PC-9 (cell line): ENCODE results near the gene SELENON. TPM values are rescaled to one million over a fixed set of nuclear protein-coding genes. Genes with fewer than 3 reads are reported as not detected.

Source experiments
- BruUV-seq: library from RNA; stranded (reverse); fragments of 400-500 nt; replicated peaks from 2 replicates; lab custom pipeline; 2021; lab: Mats Ljungman, UMichigan
- CTCF ChIA-PET: fragments of 300-600 bp; sonication (Branson Sonifier 250); formaldehyde crosslinking; loops from one replicate; lab custom pipeline; 2022; ENCODE audit warnings: antibody characterized with exemption; lab: Charles Lee
- POLR2A ChIA-PET: fragments of 300-600 bp; sonication (Branson Sonifier 250); formaldehyde crosslinking; loops from one replicate; lab custom pipeline; 2022; ENCODE audit warnings: antibody characterized with exemption; ENCODE audit not compliant: unreplicated experiment; lab: Charles Lee
- DNase-seq, 2 experiments: peaks; one replicate each; pipeline versions ENCODE4 v3.0.0 to v3.0.0-alpha.2; 2015 to 2022; ENCODE audit warnings: mixed read lengths in 1 of 2
- H2AFZ ChIP-seq: fragments of 200-600 bp; sonication (generic); 2 replicates; pipeline ENCODE4 v1.8.1; 2017; ENCODE audit warnings: antibody characterized with exemption
- H3F3A ChIP-seq: fragments of 200-600 bp; sonication (generic); 2 replicates; pipeline ENCODE4 v1.8.1; 2017; ENCODE audit warnings: antibody characterized with exemption, mild to moderate bottlenecking, low read depth; ENCODE audit not compliant: insufficient read depth
- H3K27ac ChIP-seq: fragments of 200-600 bp; sonication (generic); 2 replicates; pipeline ENCODE4 v1.6.1; 2016; ENCODE audit warnings: mixed run types
- H3K27me3 ChIP-seq: fragments of 200-600 bp; sonication (generic); 2 replicates; pipeline ENCODE4 v1.6.1; 2016; ENCODE audit warnings: low read depth, mixed run types; ENCODE audit not compliant: insufficient read depth
- H3K36me3 ChIP-seq: fragments of 200-600 bp; sonication (generic); 2 replicates; pipeline ENCODE4 v1.6.1; 2016; ENCODE audit warnings: low read depth, mixed run types
- H3K4me1 ChIP-seq: fragments of 200-600 bp; sonication (generic); replicated peaks from 2 replicates; pipeline ENCODE4 v1.6.1; 2016; ENCODE audit warnings: mixed run types; ENCODE audit not compliant: insufficient read depth
- H3K4me2 ChIP-seq: fragments of 200-600 bp; sonication (generic); 2 replicates; pipeline ENCODE4 v1.6.1; 2017; ENCODE audit warnings: mixed run types
- H3K4me3 ChIP-seq: fragments of 200-600 bp; sonication (generic); 2 replicates; pipeline ENCODE4 v1.6.1; 2016; ENCODE audit warnings: mixed run types
- H3K79me2 ChIP-seq: fragments of 200-600 bp; sonication (generic); 2 replicates; pipeline ENCODE4 v1.6.1; 2017; ENCODE audit warnings: low read depth, mixed run types
- H3K9me2 ChIP-seq: fragments of 200-600 bp; sonication (generic); 2 replicates; pipeline ENCODE4 v1.8.1; 2017; ENCODE audit warnings: mild to moderate bottlenecking; ENCODE audit not compliant: insufficient read depth
- H3K9me3 ChIP-seq: fragments of 200-600 bp; sonication (generic); 2 replicates; pipeline ENCODE4 v1.8.1; 2016; ENCODE audit warnings: low read depth; ENCODE audit not compliant: insufficient read depth
- H4K20me1 ChIP-seq: fragments of 200-600 bp; sonication (generic); 2 replicates; pipeline ENCODE4 v1.8.1; 2017; ENCODE audit not compliant: insufficient read depth
- CTCF ChIP-seq: fragments of 200-600 bp; sonication (generic); conservative IDR thresholded peaks from 2 replicates; pipeline ENCODE4 v1.6.1; 2017; ENCODE audit warnings: mixed run types, antibody characterized with exemption, mild to moderate bottlenecking, moderate library complexity
- EZH2 ChIP-seq: fragments of 200-600 bp; sonication (generic); IDR thresholded peaks from 2 replicates; pipeline ENCODE4 v1.8.0; 2017; ENCODE audit warnings: antibody characterized with exemption, low read depth
- intact Hi-C: fragments of 100-400 bp; cut with micrococcal nuclease; formaldehyde crosslinking; loops from one replicate; pipeline ENCODE4 v1.10.0; 2022; ENCODE audit not compliant: unreplicated experiment
- total RNA-seq: library from RNA; stranded (reverse); gene quantifications from 2 replicates; pipeline ENCODE4 v1.2.3, GENCODE V29; 2021

SELENON gene
- total RNA-seq, 1 experiment from 2014 or later = 44.3 TPM

- no peak overlapping the region for H3K27ac ChIP-seq
- H3K36me3 ChIP-seq = no peaks in the 10 kb centered on the region
- no peak overlapping the region for H3K4me3 ChIP-seq
- H3K27me3 ChIP-seq = no peaks in the 10 kb centered on the region
- no peak overlapping the region for H2AFZ ChIP-seq
- TF ChIP-seq CTCF = no peak
- TF ChIP-seq EZH2 = no peak
- peaks cover 31% of the 10 kb centered on the region for H3K79me2 ChIP-seq
- intact Hi-C loops = no loop called here
- CTCF ChIA-PET = no interaction called here
- peaks cover 3% of the 10 kb centered on the region; the same call in 1 of the 2 replicates for H4K20me1 ChIP-seq
- H3K9me3 ChIP-seq = no peaks in the 10 kb centered on the region
- H3F3A ChIP-seq = no peaks in the 10 kb centered on the region
- DNase-seq = no peak
- no peaks in the 10 kb centered on the region for H3K4me1 ChIP-seq
- no TSS peak for BruUV-seq
- POLR2A ChIA-PET = interaction anchor here (0.5 to 0.6 kb wide), 2 partner anchors 10 to 16 kb away, joined by 5 to 36 read pairs; no protein-coding TSS in a partner anchor
- H3K9me2 ChIP-seq = no peaks in the 10 kb centered on the region
- no peak overlapping the region for H3K4me2 ChIP-seq
Observed at GRCh38 chr1:25844536-25845337, 44.7 kb downstream of the SELENON start.

- ChIA-PET POLR2A (no interaction called here), CTCF (interaction anchor here (0.5 kb wide), 1 partner anchor 54 kb away, joined by 3 read pairs; no protein-coding TSS in a partner anchor)
- TF ChIP-seq EZH2 (no peak), CTCF (no peak)
- H3K4me1 ChIP-seq = no peaks in the 10 kb centered on the region
- H3F3A ChIP-seq = no peaks in the 10 kb centered on the region
- H3K9me2 ChIP-seq = no peaks in the 10 kb centered on the region
- H3K9me3 ChIP-seq = no peaks in the 10 kb centered on the region
- H3K27me3 ChIP-seq = no peaks in the 10 kb centered on the region
- peaks cover 3% of the 10 kb centered on the region; the same call in 1 of the 2 replicates for H4K20me1 ChIP-seq
- no peak overlapping the region for H3K4me2 ChIP-seq
- no peak overlapping the region for H2AFZ ChIP-seq
- H3K36me3 ChIP-seq = no peaks in the 10 kb centered on the region
- no TSS peak for BruUV-seq
- no peak for DNase-seq
- no peak overlapping the region for H3K4me3 ChIP-seq
- intact Hi-C loops = no loop called here
- H3K27ac ChIP-seq = no peak overlapping the region
- peaks cover 38% of the 10 kb centered on the region for H3K79me2 ChIP-seq
Observed at GRCh38 chr1:25845664-25846063, 45.7 kb downstream of the SELENON start.

DNA sequence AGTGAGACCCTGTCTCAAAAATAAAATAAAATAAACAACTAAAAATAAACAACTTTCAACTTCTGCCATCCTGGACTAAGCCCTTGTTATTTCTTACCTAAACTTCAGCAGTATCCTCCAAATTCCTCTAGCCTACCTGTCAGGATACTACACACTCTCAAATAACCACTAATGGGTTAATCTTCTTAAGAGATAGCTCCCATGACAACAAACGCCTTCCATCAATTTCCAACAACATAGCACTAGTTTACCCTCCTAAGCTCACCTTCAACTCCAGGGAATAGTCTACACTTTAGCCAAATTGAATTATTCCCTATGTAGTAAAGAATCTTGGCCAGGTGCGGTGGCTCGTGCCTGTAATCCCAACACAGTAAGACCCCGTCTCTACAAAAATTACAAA is 47.9 kb downstream of the SELENON start:
- no peak for DNase-seq
- Histone ChIP-seq H3K27me3 (no peaks in the 10 kb centered on the region), H3K9me2 (no peaks in the 10 kb centered on the region), H3K4me1 (no peaks in the 10 kb centered on the region), H3K79me2 (peaks cover 50% of the 10 kb centered on the region), H4K20me1 (peaks cover 3% of the 10 kb centered on the region; the same call in 1 of the 2 replicates), H3K4me3 (no peak overlapping the region), H3K27ac (no peak overlapping the region), H3K36me3 (no peaks in the 10 kb centered on the region), H3K4me2 (no peak overlapping the region), H2AFZ (no peak overlapping the region), H3F3A (no peaks in the 10 kb centered on the region), H3K9me3 (no peaks in the 10 kb centered on the region)
- POLR2A ChIA-PET = no interaction called here
- CTCF ChIA-PET = no interaction called here
- TF ChIP-seq CTCF = no peak
- no peak for TF ChIP-seq EZH2
- BruUV-seq = no TSS peak
- intact Hi-C loops = no loop called here
